Endometrial microvascular endothelial cells (primary cell): ENCODE data around the gene EXOSC5. TPM values are rescaled to one million over a fixed set of nuclear protein-coding genes. Genes with fewer than 3 reads are reported as not detected.
"Not testable (repeated sequence)": the region's sequence is repeated elsewhere in the genome, so short reads cannot be mapped to it uniquely, and the experiment has no call there.

Experiments used
- in situ Hi-C: cut with HindIII; loops from 2 replicates; pipeline ENCODE4 v1.10.0; 2017; ENCODE audit warnings: low sequenced_read_pairs, low pct_unique_long_range_greater_than_20kb; ENCODE audit errors: inconsistent ontology term
- total RNA-seq: library from RNA; depleted of rRNA; stranded (reverse); fragments of >200 nt; gene quantifications from one replicate; pipeline ENCODE4 v1.2.3, GENCODE V29; 2015; ENCODE audit errors: inconsistent ontology term

The EXOSC5 gene
- total RNA-seq: 46.1 TPM

- in situ Hi-C loops: no loop called here
These were observed at the start of gene EXOSC5, which contains the start of gene BCKDHA for GRCh38 chr19:41397086-41398049. Gene EXOSC5 (minus strand): TSS chr19:41397359. CDS start chr19:41397328, 31 bp downstream. Gene BCKDHA (plus strand): TSS chr19:41397818. CDS start chr19:41397828, 10 bp downstream.

DNA sequence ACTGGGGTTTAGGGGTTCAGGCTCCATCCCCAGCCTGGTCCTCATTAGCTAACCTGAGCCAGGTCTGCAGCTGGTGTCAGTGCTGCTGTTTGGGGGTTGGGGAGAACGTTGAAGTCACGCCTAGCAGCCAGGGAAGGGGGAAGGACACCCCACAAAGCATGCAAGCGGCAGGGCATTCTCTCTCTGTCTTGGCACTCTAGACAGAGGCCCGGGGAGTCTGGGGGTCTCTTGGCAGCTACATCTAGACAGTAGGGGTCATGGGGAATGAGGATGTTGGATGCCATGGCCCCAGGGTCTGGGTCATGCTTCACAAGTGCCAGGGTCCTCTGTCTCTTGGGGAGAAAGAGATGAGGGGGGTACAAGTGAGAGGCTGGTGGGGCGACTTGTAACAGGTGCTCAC is 48.4 kb upstream of the EXOSC5 start:
- in situ Hi-C loops: no loop called here

DNA sequence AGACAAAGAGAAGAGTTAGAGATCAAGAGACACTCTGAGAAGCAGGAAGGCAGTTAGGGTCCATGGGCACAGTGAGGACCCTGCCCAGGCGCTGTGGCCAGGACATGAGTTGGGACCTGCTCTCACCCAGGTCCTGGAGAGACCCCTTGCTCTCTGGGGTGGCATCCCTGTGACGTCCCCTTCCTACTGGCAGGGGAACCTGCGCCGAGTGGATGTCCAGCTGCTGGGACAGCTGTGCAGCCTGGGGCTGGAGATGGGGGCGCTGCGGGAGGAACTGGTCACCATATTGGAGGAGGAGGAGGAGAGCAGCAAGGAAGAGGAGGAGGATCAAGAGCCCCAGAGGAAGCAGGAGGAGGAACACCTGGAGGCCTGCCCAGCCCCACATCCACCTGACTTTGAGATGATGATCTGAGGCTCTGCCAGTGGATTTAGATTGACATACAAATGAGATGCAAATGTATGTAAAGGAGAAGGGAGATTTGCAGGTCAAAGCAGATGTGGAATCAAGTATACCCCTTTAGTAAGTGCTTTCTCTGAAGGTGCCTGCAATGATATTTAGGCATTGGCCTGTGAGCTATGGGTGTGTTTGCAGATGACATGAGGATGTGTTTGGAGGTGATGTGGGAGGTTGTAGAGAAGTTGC is 46.8 kb upstream of the EXOSC5 start:
- in situ Hi-C loops: no loop called here

GRCh38 chr19:41442473-41443355 is 45.6 kb upstream of the EXOSC5 start, which contains the start of gene ERICH4:
Gene ERICH4 (plus strand): TSS chr19:41443156. CDS start chr19:41443170, 14 bp downstream.
- in situ Hi-C loops: no loop called here

GRCh38 chr19:41441321-41441945 is 44.3 kb upstream of the EXOSC5 start:
- in situ Hi-C loops: no loop called here

- in situ Hi-C loops: no loop called here
These were observed 42.5 kb upstream of the EXOSC5 start, which contains the start of gene DMAC2 for GRCh38 chr19:41439441-41440222. Gene DMAC2 (minus strand): TSS chr19:41439912. CDS start chr19:41439899, 13 bp downstream.

GRCh38 chr19:41437944-41438574 is 40.9 kb upstream of the EXOSC5 start:
- in situ Hi-C loops: no loop called here

DNA sequence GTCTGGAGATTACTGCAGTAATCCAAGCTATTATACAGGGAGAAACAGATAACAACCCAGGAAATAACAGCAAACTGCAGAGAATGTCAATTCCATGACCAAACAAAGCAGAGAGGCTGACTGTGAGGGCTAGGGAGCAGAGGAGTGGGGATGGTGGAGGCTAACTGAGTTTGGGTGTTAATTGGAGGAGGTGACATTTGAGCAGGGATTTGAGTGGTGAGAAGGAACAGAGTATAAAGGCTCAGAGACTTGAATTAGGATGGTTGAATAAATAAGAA is 39.5 kb upstream of the EXOSC5 start:
- in situ Hi-C loops: no loop called here

- in situ Hi-C loops: no loop called here
These were observed 38.9 kb upstream of the EXOSC5 start for GRCh38 chr19:41435936-41436673.

- in situ Hi-C loops: not testable (repeated sequence)
These were observed 38.2 kb upstream of the EXOSC5 start for GRCh38 chr19:41435376-41435775.

GRCh38 chr19:41434450-41434849 is 37.3 kb upstream of the EXOSC5 start:
- in situ Hi-C loops: no loop called here

- in situ Hi-C loops: no loop called here
These were observed 36.0 kb upstream of the EXOSC5 start for GRCh38 chr19:41433171-41433570.

GRCh38 chr19:41431426-41432386 is 34.5 kb upstream of the EXOSC5 start:
- in situ Hi-C loops: no loop called here

DNA sequence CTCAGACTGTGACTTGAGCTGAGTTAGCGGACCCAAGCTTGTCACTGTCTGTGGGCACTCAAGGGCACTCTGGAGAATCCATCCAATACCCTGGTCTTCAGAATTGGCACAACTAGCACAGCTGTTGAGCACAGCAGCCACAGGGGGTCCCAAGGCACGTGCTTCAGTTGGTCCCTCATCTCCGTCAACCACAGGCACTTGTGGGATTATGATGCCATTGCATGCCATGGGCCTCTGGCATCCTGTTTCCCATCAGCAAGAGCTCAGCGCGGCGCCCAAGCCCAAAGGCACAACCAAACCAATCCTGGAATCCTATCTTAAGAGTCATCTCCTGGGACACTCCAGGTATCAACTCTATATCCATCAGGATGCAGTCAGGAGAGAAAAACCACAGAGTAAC is 33.8 kb upstream of the EXOSC5 start:
- in situ Hi-C loops: no loop called here

DNA sequence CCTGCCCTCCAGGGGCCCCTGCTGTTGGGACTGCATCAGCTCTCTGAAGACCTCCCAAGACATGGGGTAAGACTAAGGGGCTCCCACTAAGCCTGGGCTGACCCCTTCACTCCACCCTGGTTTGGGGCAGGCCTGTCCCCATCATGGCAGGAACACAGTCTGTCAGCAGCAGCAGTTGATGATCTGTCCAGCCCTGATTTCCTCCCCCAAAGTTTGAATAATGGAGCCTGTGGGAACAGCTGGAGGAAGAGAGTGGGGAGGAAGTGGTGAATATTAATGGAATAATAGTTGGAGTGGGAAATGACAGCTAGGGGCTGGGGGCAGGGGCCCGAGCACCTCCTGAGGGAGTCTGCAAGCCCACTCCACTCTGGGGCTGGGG is 31.3 kb upstream of the EXOSC5 start:
- in situ Hi-C loops: no loop called here
